ENCODE results near the gene SMC1B.
A peak's percentile ranks its signal among the peaks of the same experiment; 100 is the strongest.

SMC1B gene

GRCh38 chr22:45423524-45423923, 10.1 kb upstream of the SMC1B start:
- H3K4me1 ChIP-seq (ENCODE audit: insufficient read depth, low read length), result no peaks in the 10 kb centered on the region
- no peaks in the 10 kb centered on the region for H3K36me3 ChIP-seq (ENCODE audit: insufficient read depth, low read length)
- no peaks in the 10 kb centered on the region for H3K9me3 ChIP-seq (ENCODE audit: low read length)
- H2AFZ ChIP-seq (ENCODE audit: low read depth, low read length), result no peak overlapping the region
- H3K27me3 ChIP-seq (ENCODE audit: insufficient read depth, low read length), result peaks cover 4% of the 10 kb centered on the region
- no peak overlapping the region for H3K4me3 ChIP-seq (ENCODE audit: low read length)

DNA sequence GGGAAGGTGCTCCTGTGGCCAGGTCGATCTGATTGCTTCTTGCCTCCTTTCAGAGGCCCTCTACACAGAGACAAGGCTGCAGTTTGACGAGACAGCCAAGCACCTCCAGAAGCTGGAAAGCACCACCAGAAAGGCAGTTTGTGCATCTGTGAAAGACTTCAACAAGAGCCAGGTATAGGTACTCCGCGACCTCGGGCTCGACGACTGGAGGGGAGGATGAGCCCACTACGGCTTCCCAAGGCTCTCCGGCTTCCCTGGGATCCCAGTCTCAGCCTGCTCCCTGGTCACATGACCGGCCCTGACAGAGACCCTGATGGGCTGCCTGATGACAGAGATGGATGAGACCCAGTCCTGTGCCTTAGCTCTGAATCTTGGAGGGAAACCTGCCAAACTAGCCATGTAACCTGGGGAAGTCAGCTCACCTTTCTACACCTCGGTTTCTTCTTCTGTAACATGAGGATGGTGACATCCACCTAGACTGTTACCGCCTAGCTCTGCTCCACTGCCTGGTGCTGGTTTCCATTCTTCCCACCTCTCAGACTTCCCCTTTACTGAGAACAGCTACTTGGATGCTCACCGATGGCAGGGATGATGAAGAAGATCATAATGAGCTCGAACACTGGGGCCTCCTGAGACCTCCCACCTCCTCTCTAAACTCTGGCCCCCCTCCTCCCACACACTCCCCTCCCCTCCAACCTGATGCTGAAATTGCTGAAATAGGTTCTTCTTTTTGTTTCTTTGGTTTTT, 9.0 kb upstream of the SMC1B start:
- no peak overlapping the region for H3K4me3 ChIP-seq (ENCODE audit: low read length)
- no peak overlapping the region for H2AFZ ChIP-seq (ENCODE audit: low read depth, low read length)
- no peaks in the 10 kb centered on the region for H3K36me3 ChIP-seq (ENCODE audit: insufficient read depth, low read length)
- H3K4me1 ChIP-seq (ENCODE audit: insufficient read depth, low read length), result no peaks in the 10 kb centered on the region
- no peaks in the 10 kb centered on the region for H3K27me3 ChIP-seq (ENCODE audit: insufficient read depth, low read length)
- H3K9me3 ChIP-seq (ENCODE audit: low read length), result no peaks in the 10 kb centered on the region

GRCh38 chr22:45421349-45422055, 8.1 kb upstream of the SMC1B start:
- Histone ChIP-seq H3K4me1 (ENCODE audit: insufficient read depth, low read length) (no peaks in the 10 kb centered on the region), H3K9me3 (ENCODE audit: low read length) (no peaks in the 10 kb centered on the region), H3K27me3 (ENCODE audit: insufficient read depth, low read length) (no peaks in the 10 kb centered on the region), H2AFZ (ENCODE audit: low read depth, low read length) (no peak overlapping the region), H3K36me3 (ENCODE audit: insufficient read depth, low read length) (no peaks in the 10 kb centered on the region), H3K4me3 (ENCODE audit: low read length) (no peak overlapping the region)

DNA sequence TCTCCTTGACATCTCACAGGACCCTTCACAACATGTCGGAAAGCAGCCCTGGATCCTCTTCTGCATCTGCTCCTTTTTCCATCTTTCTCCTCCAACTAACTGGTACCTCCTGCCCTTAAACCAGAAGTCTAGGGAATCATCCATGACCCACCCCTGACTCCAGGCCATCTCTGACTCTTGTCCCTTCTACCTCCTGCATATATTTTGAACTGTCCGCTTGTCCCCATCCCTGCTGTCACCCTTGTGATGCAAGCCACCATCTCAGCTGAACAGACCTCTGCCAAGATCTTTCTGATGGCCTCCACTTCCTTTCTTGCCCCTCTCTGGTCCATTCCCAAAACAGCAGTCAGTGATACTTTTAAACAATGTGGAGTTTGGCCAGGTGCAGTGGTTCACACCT, 7.1 kb upstream of the SMC1B start:
- H2AFZ ChIP-seq (ENCODE audit: low read depth, low read length), result no peak overlapping the region
- no peak overlapping the region for H3K4me3 ChIP-seq (ENCODE audit: low read length)
- no peaks in the 10 kb centered on the region for H3K36me3 ChIP-seq (ENCODE audit: insufficient read depth, low read length)
- no peaks in the 10 kb centered on the region for H3K27me3 ChIP-seq (ENCODE audit: insufficient read depth, low read length)
- H3K4me1 ChIP-seq (ENCODE audit: insufficient read depth, low read length), result no peaks in the 10 kb centered on the region
- H3K9me3 ChIP-seq (ENCODE audit: low read length), result no peaks in the 10 kb centered on the region

DNA sequence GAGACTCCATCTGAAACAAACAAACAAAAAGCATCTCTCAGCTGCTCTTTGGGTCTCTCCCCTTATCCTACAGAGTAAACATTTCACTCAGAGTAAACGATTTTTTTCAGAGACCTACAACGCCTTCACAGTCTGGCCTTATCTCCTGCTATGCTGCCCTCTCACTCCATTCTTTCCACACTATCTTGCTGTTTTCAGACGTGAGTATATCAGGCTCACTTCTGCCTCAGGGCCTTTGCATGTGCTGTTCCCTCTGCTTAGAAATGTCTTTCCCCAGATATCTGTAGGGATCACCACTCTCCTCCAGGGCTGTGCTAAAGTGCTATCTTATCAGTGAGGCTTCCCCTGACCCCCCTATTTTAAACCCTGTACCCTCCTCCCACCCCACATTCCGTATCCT, 6.6 kb upstream of the SMC1B start:
- no peaks in the 10 kb centered on the region for H3K27me3 ChIP-seq (ENCODE audit: insufficient read depth, low read length)
- no peak overlapping the region for H3K4me3 ChIP-seq (ENCODE audit: low read length)
- no peaks in the 10 kb centered on the region for H3K36me3 ChIP-seq (ENCODE audit: insufficient read depth, low read length)
- no peaks in the 10 kb centered on the region for H3K9me3 ChIP-seq (ENCODE audit: low read length)
- no peak overlapping the region for H2AFZ ChIP-seq (ENCODE audit: low read depth, low read length)
- no peaks in the 10 kb centered on the region for H3K4me1 ChIP-seq (ENCODE audit: insufficient read depth, low read length)

- Histone ChIP-seq H3K9me3 (ENCODE audit: low read length) (no peaks in the 10 kb centered on the region), H3K4me3 (ENCODE audit: low read length) (no peak overlapping the region), H3K27me3 (ENCODE audit: insufficient read depth, low read length) (peaks cover 4% of the 10 kb centered on the region), H2AFZ (ENCODE audit: low read depth, low read length) (no peak overlapping the region), H3K36me3 (ENCODE audit: insufficient read depth, low read length) (no peaks in the 10 kb centered on the region), H3K4me1 (ENCODE audit: insufficient read depth, low read length) (no peaks in the 10 kb centered on the region)
Measured at GRCh38 chr22:45418770-45419138, 5.4 kb upstream of the SMC1B start.

DNA sequence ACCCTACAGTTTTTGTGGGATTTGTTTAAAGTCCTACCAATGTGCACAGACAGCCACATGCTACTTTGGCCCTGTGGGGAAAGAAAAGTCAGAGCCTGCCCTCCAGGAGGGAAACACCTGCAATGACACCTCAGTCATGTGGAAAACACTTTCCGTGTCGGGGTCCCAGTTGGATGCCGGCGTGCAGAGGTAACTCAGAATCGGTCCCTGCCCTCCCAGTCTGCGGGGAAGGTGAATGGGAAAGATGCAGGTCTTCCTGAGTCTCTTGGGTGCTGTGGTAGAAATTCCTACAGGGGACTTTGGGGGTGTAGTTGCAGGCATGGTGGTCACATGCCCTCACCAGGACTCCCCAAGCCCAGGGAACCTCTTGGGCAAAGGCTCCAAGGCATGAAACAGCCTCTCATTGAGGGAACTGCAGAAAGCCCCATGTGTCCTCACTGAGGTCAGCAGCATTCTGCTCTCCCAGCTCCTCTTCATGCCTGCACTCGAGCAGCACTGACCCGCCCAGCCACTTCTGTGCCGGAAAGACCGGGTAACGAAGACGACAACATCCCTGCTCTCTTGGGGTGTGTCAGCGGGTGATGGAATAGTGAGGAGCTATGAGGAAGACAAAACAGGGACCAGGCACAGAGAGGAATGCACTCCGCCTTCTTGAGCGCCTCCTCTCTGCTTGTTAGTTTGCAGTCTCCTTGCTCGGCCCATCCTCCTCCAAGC, 4.8 kb upstream of the SMC1B start:
- Histone ChIP-seq H3K36me3 (ENCODE audit: insufficient read depth, low read length) (no peaks in the 10 kb centered on the region), H3K27me3 (ENCODE audit: insufficient read depth, low read length) (peaks cover 10% of the 10 kb centered on the region), H3K9me3 (ENCODE audit: low read length) (peaks cover 3% of the 10 kb centered on the region), H3K4me3 (ENCODE audit: low read length) (no peak overlapping the region), H2AFZ (ENCODE audit: low read depth, low read length) (no peak overlapping the region), H3K4me1 (ENCODE audit: insufficient read depth, low read length) (no peaks in the 10 kb centered on the region)

- Histone ChIP-seq H3K4me3 (ENCODE audit: low read length) (no peak overlapping the region), H3K9me3 (ENCODE audit: low read length) (peaks cover 3% of the 10 kb centered on the region)
Measured at GRCh38 chr22:45413013-45413367, 409 bp downstream of the SMC1B start.

GRCh38 chr22:45407793-45408192, 5.6 kb downstream of the SMC1B start:
- Histone ChIP-seq H3K4me1 (ENCODE audit: insufficient read depth, low read length) (no peaks in the 10 kb centered on the region), H3K9me3 (ENCODE audit: low read length) (peaks cover 2% of the 10 kb centered on the region), H2AFZ (ENCODE audit: low read depth, low read length) (no peak overlapping the region), H3K36me3 (ENCODE audit: insufficient read depth, low read length) (no peaks in the 10 kb centered on the region), H3K27me3 (ENCODE audit: insufficient read depth, low read length) (no peaks in the 10 kb centered on the region), H3K4me3 (ENCODE audit: low read length) (no peak overlapping the region)

More at GRCh38 chr22:45413013-45413367, 409 bp downstream of the SMC1B start:
- Histone ChIP-seq H3K36me3 (ENCODE audit: insufficient read depth, low read length) (no peaks in the 10 kb centered on the region), H2AFZ (ENCODE audit: low read depth, low read length) (no peak overlapping the region), H3K27me3 (ENCODE audit: insufficient read depth, low read length) (peaks cover 11% of the 10 kb centered on the region), H3K4me1 (ENCODE audit: insufficient read depth, low read length) (no peaks in the 10 kb centered on the region)

- Histone ChIP-seq H3K4me1 (ENCODE audit: insufficient read depth, low read length) (peaks cover 7% of the 10 kb centered on the region), H3K27me3 (ENCODE audit: insufficient read depth, low read length) (peaks cover 11% of the 10 kb centered on the region), H3K9me3 (ENCODE audit: low read length) (peaks cover 2% of the 10 kb centered on the region), H3K4me3 (ENCODE audit: low read length) (no peak overlapping the region), H2AFZ (ENCODE audit: low read depth, low read length) (peak overlapping the region; percentile 91), H3K36me3 (ENCODE audit: insufficient read depth, low read length) (no peaks in the 10 kb centered on the region)
Measured at GRCh38 chr22:45402466-45402985, 10.9 kb downstream of the SMC1B start.

DNA sequence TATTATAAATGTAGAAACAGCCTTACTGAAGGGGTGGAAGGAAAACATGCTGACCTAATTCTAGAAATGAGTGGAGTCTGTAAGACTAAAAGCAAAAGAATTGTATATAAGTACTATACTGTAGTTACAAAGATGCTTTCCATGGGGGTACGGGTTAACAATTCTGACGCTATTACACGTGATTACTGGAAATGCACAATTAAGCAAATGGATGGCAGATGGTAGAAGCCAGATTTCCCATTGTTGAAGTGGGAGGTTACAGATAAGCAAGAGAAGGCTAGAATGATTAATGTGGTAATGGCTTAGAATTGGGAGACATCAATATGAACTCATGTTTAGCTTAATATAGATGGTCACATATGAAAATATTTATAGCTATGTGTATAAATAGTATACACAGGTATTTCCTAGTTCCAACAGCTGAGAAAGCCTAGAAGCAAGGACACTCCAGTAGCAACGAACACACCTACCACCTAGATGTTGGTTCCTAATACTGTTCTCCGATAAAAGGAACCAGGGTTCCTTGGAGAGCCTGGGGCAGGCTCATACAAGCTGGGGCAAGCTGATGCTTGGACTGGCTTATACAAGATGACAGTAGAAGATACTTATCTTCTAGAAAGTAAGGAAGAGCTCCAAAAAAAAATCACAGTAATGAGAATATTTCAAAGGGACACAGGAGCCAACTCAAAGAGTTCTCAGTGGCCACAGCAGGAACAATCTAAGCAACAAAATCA, 13.5 kb downstream of the SMC1B start:
- H3K4me1 ChIP-seq (ENCODE audit: insufficient read depth, low read length), result peaks cover 7% of the 10 kb centered on the region
- H3K36me3 ChIP-seq (ENCODE audit: insufficient read depth, low read length), result no peaks in the 10 kb centered on the region
- H2AFZ ChIP-seq (ENCODE audit: low read depth, low read length), result no peak overlapping the region
- H3K27me3 ChIP-seq (ENCODE audit: insufficient read depth, low read length), result peaks cover 15% of the 10 kb centered on the region
- no peak overlapping the region for H3K4me3 ChIP-seq (ENCODE audit: low read length)
- H3K9me3 ChIP-seq (ENCODE audit: low read length), result no peaks in the 10 kb centered on the region

DNA sequence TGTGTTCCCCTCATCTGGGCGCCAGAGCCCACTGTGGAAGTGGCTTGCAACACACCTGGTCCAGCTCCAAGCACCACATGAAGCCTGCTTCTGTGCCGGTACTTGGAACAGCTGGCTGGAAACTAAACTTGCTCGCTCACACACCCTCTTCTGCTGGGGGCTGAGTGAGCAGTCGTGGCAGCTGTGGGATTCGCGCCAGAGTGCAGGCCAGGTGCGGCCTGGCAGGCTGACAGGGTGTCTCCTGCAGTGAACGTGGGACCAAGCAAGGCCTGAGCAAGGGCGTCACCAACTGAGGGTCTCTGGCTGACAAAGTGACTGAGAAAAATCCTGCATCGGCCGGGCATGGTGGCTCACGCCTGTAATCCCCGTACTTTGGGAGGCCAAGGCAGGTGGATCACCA, 15.2 kb downstream of the SMC1B start:
- peaks cover 7% of the 10 kb centered on the region for H3K4me1 ChIP-seq (ENCODE audit: insufficient read depth, low read length)
- H3K4me3 ChIP-seq (ENCODE audit: low read length), result no peak overlapping the region
- H2AFZ ChIP-seq (ENCODE audit: low read depth, low read length), result no peak overlapping the region

GRCh38 chr22:45397806-45398205, 15.6 kb downstream of the SMC1B start:
- Histone ChIP-seq H2AFZ (ENCODE audit: low read depth, low read length) (no peak overlapping the region), H3K9me3 (ENCODE audit: low read length) (no peaks in the 10 kb centered on the region), H3K4me3 (ENCODE audit: low read length) (no peak overlapping the region), H3K27me3 (ENCODE audit: insufficient read depth, low read length) (peaks cover 15% of the 10 kb centered on the region), H3K4me1 (ENCODE audit: insufficient read depth, low read length) (peaks cover 7% of the 10 kb centered on the region), H3K36me3 (ENCODE audit: insufficient read depth, low read length) (no peaks in the 10 kb centered on the region)

More for the DNA sequence above, 15.2 kb downstream of the SMC1B start:
- H3K36me3 ChIP-seq (ENCODE audit: insufficient read depth, low read length), result no peaks in the 10 kb centered on the region
- H3K27me3 ChIP-seq (ENCODE audit: insufficient read depth, low read length), result peaks cover 15% of the 10 kb centered on the region
- H3K9me3 ChIP-seq (ENCODE audit: low read length), result no peaks in the 10 kb centered on the region

All from neuron (in vitro differentiated cells).